ENCODE measurements around the gene SERPINA3. TPM values are rescaled to one million over a fixed set of nuclear protein-coding genes. Genes with fewer than 3 reads are reported as not detected.

The SERPINA3 gene
- total RNA-seq, 1 experiment from 2014 or later, result not detected

- H3K4me1 ChIP-seq, result no peaks in the 10 kb centered on the region
- H3K36me3 ChIP-seq, result no peaks in the 10 kb centered on the region
- H3K4me3 ChIP-seq, result no peak overlapping the region
- no peak overlapping the region for H3K27ac ChIP-seq
- no peaks in the 10 kb centered on the region for H3K27me3 ChIP-seq
- no peak for DNase-seq
- no peaks in the 10 kb centered on the region for H3K9me3 ChIP-seq (replicated peaks)
These were observed 33.9 kb downstream of the SERPINA3 start for GRCh38 chr14:94646066-94646465.

- DNase-seq, result no peak
- H3K27ac ChIP-seq, result no peak overlapping the region
- no peaks in the 10 kb centered on the region for H3K36me3 ChIP-seq
- H3K4me3 ChIP-seq, result no peak overlapping the region
- H3K9me3 ChIP-seq (replicated peaks), result no peaks in the 10 kb centered on the region
- H3K27me3 ChIP-seq, result no peaks in the 10 kb centered on the region
- H3K4me1 ChIP-seq, result no peaks in the 10 kb centered on the region
These were observed 34.3 kb downstream of the SERPINA3 start for GRCh38 chr14:94646481-94646880.

DNA sequence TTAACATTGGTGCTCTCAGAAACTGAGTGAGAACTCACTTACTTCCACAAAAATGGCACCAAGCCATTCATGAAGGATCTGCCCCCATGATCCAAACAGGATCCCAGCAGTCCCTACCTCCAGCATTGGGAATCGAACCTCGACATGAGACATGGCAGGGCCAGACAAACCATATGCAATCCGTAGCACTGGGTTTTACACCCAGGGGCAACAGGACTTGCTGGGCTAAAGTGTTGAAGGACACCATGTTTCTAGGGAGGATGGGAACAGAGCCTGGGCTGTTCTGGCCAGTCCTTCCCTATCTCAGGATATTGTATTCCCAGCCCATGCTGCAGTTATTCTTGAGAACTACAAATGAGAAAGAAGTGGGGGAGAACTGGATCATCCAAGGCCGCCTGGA, 36.6 kb downstream of the SERPINA3 start:
- H3K4me3 ChIP-seq, result no peak overlapping the region
- no peaks in the 10 kb centered on the region for H3K9me3 ChIP-seq (replicated peaks)
- H3K4me1 ChIP-seq, result no peaks in the 10 kb centered on the region
- DNase-seq, result no peak
- no peaks in the 10 kb centered on the region for H3K27me3 ChIP-seq
- no peaks in the 10 kb centered on the region for H3K36me3 ChIP-seq
- no peak overlapping the region for H3K27ac ChIP-seq

DNA sequence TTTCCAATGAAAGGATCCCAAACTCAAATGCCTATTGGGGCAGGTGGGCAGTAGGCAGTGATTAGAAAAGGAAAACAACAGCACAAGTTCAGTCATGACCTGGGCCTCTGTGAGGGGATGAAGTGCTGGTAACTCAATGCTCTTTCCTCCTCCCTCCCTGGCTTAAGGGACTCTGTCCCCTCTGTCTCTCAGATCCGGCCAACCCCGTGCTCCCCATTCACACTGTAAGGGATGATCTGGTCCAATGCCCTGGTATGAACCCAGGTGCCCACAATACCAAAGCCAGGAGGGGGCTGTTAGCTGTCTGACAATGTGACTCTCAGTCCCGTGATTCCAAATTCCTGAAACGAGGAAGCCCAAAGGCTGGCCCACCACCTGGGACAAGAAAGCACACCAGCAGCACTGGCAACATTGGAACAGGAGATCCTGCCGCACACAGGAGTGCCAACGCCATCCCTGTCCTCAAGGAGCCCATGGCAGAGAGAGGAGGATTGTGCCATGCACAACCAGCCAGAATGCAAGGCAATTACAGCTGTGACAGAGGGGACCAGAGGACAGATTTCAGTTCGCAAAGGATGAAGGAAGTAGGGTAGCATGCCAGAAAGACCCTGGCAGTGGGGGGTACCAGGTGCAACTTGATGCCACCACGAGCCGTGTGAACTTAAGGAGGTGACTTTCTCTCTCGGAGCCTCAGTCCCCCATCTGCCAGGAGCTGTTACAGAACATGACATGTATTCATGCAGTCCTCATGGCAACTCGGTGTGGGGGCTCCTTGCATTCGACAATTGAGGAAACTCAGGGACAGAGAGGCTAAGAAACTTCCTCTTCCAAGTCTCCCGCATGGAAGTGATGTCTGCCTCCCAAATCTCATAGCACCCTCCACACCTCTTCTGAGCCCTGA, 37.6 kb downstream of the SERPINA3 start:
- DNase-seq, result no peak
- H3K9me3 ChIP-seq (replicated peaks), result no peaks in the 10 kb centered on the region
- no peak overlapping the region for H3K4me3 ChIP-seq
- no peaks in the 10 kb centered on the region for H3K27me3 ChIP-seq
- no peaks in the 10 kb centered on the region for H3K4me1 ChIP-seq
- H3K36me3 ChIP-seq, result no peaks in the 10 kb centered on the region
- H3K27ac ChIP-seq, result no peak overlapping the region

- no peak for DNase-seq
- Histone ChIP-seq H3K4me3 (no peak overlapping the region), H3K27ac (no peak overlapping the region), H3K27me3 (no peaks in the 10 kb centered on the region), H3K4me1 (no peaks in the 10 kb centered on the region), H3K36me3 (no peaks in the 10 kb centered on the region), H3K9me3 (replicated peaks) (no peaks in the 10 kb centered on the region)
These were observed 38.2 kb downstream of the SERPINA3 start for GRCh38 chr14:94650444-94650775.

GRCh38 chr14:94650806-94651805, 38.9 kb downstream of the SERPINA3 start:
- Histone ChIP-seq H3K4me3 (no peak overlapping the region), H3K27ac (no peak overlapping the region), H3K36me3 (no peaks in the 10 kb centered on the region), H3K27me3 (no peaks in the 10 kb centered on the region), H3K4me1 (no peaks in the 10 kb centered on the region), H3K9me3 (replicated peaks) (no peaks in the 10 kb centered on the region)
- DNase-seq, result no peak

DNA sequence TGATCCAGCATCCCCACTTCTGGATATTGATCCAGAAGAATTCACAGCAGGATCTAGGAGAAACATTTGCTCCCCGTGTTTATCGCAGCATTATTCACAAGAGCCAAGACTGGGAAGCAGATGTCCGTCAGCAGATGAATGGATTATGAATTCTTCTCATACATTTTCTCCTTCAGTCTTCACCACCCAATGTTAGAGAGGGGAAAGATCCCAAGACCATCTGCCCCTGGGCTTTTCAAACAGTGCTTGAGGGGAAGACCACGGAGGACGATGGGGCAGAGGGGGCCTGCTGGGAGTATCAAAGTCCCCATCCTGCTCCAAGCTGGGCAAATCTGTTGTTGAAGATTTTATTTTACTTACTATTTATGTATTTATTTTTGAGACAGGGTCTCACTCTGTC, 41.1 kb downstream of the SERPINA3 start:
- Histone ChIP-seq H3K4me3 (no peak overlapping the region), H3K27me3 (no peaks in the 10 kb centered on the region), H3K9me3 (replicated peaks) (no peaks in the 10 kb centered on the region), H3K27ac (no peak overlapping the region), H3K36me3 (no peaks in the 10 kb centered on the region), H3K4me1 (no peaks in the 10 kb centered on the region)
- no peak for DNase-seq

DNA sequence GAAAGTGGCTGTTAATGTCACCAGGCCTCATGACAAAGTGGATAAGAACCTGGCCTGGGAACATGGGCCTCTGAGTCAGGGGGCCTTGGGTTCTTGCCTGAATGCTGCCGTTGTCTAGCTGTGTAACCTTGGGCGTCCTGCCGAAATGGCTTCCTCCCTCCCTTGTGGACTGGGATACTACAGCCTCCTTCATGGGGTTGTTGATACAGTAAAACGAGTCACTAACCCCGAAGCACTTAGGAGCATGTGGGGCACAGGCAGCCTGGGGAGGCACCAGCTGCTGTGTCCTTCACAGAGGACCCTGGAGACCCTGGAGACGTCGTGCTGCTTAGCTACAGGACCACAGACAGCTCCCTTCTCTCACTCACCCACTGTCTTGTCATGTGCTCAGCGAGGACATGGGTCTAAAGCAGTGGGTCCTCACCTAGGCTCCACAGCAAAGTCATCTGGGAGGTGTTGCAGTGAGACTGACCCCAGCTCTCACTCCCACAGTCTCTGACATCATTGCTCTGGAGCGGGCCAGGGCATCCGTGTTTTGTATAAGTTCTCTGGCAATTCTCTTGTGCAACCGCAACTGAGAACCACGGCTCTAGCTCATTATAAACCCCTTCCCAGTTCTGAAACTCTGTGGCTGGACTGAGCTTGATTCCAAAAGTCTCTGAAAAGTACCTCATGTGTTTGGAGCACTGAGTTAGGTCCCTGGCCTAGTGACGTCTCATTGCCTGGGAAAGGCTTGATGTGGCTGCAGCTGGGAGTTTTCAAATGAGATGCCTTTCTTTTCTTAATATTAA, 42.1 kb downstream of the SERPINA3 start:
- H3K27me3 ChIP-seq, result no peaks in the 10 kb centered on the region
- H3K9me3 ChIP-seq (replicated peaks), result no peaks in the 10 kb centered on the region
- DNase-seq, result peak; percentile 27 to 47
- H3K27ac ChIP-seq, result no peak overlapping the region
- no peak overlapping the region for H3K4me3 ChIP-seq
- no peaks in the 10 kb centered on the region for H3K36me3 ChIP-seq
- H3K4me1 ChIP-seq, result no peaks in the 10 kb centered on the region

DNA sequence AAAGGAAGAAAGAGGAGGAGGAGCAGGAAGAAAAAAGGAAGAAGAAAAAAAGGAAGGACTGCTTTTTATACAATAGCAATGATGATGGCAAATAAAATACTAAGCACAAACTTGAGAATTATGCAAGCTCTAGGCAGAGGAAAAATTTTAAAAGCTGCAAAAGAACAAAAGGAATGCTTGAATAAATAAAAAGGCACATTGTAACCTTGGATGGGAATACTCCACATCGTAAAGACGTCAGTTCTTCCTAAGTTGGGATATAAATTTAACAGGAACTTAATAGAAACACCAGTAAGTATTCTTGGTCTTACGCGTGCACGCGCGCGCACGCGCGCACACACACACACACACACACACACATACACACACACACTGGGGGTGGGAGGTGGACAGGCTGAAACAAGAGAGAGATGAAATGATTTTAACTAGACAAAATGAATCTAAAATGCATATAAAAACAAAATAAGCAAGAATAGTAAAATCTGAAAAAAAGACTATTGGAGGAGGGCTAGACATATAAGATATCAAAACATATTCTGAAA, 43.0 kb downstream of the SERPINA3 start:
- no peaks in the 10 kb centered on the region for H3K36me3 ChIP-seq

DNA sequence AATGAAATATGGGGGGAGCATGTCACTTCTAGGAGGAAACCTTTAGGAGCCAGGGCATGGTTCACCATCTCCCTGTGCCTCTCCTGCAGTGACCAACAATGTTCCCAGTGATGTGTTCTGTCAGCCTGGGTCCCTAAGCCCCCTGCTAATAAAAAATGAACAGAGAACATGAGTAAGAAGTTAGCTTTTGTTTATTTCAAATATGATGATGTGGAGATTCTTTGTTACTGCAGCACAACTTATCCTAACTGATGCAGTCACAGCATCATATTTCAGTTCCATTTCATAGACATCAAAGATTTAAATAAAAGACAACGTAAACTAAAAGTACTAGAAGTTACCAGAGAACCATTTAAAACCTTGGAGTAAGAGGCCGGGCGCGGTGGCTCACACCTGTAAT, 43.9 kb downstream of the SERPINA3 start:
- Histone ChIP-seq H3K27me3 (no peaks in the 10 kb centered on the region), H3K27ac (no peak overlapping the region), H3K36me3 (no peaks in the 10 kb centered on the region), H3K4me3 (no peak overlapping the region), H3K4me1 (no peaks in the 10 kb centered on the region), H3K9me3 (replicated peaks) (no peaks in the 10 kb centered on the region)
- DNase-seq, result no peak

More for the DNA sequence above, 43.0 kb downstream of the SERPINA3 start:
- H3K4me1 ChIP-seq, result no peaks in the 10 kb centered on the region
- no peaks in the 10 kb centered on the region for H3K9me3 ChIP-seq (replicated peaks)
- DNase-seq, result no peak
- H3K27ac ChIP-seq, result no peak overlapping the region
- no peak overlapping the region for H3K4me3 ChIP-seq
- no peaks in the 10 kb centered on the region for H3K27me3 ChIP-seq

DNA sequence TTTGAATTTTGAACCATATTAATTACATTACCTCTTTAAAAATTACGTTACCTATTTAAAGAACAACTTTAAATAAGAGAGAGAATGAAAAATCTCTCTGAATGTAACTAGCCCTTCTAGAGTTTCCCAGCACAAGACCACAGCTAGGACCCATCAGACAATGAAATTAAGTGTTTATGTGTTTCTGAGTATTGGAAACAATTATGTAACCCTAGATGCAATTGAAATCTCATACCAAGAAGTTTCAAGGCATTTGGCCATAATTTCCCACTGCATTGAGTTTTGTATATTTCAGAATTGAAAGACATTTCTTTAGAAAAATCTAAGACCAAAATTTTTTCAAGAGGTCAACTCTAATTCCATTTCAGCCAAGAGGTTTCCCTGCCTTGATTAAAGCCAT, 47.1 kb downstream of the SERPINA3 start:
- Histone ChIP-seq H3K36me3 (no peaks in the 10 kb centered on the region), H3K9me3 (replicated peaks) (no peaks in the 10 kb centered on the region), H3K27ac (no peak overlapping the region), H3K4me3 (no peak overlapping the region), H3K27me3 (no peaks in the 10 kb centered on the region), H3K4me1 (no peaks in the 10 kb centered on the region)
- DNase-seq, result no peak

GRCh38 chr14:94659901-94660300, 47.7 kb downstream of the SERPINA3 start:
- no peak for DNase-seq
- no peaks in the 10 kb centered on the region for H3K4me1 ChIP-seq
- H3K9me3 ChIP-seq (replicated peaks), result no peaks in the 10 kb centered on the region
- no peak overlapping the region for H3K27ac ChIP-seq
- H3K36me3 ChIP-seq, result no peaks in the 10 kb centered on the region
- no peaks in the 10 kb centered on the region for H3K27me3 ChIP-seq
- H3K4me3 ChIP-seq, result no peak overlapping the region

GRCh38 chr14:94660306-94660946, 48.2 kb downstream of the SERPINA3 start:
- no peak overlapping the region for H3K27ac ChIP-seq
- no peaks in the 10 kb centered on the region for H3K4me1 ChIP-seq
- no peak overlapping the region for H3K4me3 ChIP-seq
- DNase-seq, result no peak
- H3K27me3 ChIP-seq, result no peaks in the 10 kb centered on the region
- H3K9me3 ChIP-seq (replicated peaks), result no peaks in the 10 kb centered on the region
- no peaks in the 10 kb centered on the region for H3K36me3 ChIP-seq

DNA sequence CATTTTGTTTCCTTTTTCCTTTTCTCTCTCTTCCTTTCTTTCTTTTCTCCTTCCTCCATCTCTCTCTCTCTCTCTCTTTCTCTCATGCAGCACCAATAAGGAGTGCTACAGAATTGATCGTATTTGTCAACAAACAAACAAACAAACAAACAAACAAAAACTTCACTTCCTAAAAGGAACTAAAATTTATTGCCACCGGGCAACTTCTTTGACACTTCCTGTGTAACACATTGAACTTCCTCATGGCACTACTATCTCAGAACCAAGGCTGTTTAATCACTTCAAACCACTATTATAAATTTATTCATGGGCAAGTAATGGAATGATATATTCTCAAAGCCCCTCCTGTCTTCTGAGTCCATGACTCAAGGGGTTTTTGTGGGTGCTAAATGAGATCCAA, 51.3 kb downstream of the SERPINA3 start:
- Histone ChIP-seq H3K4me3 (no peak overlapping the region), H3K27ac (no peak overlapping the region), H3K36me3 (no peaks in the 10 kb centered on the region)

More for the DNA sequence above, 51.3 kb downstream of the SERPINA3 start:
- no peaks in the 10 kb centered on the region for H3K27me3 ChIP-seq
- H3K9me3 ChIP-seq (replicated peaks), result no peaks in the 10 kb centered on the region
- DNase-seq, result no peak
- no peaks in the 10 kb centered on the region for H3K4me1 ChIP-seq
